Osteoblast (primary cell): ENCODE results near the gene GRID1. TPM values are rescaled to one million over a fixed set of nuclear protein-coding genes. Genes with fewer than 3 reads are reported as not detected.

Experiments used
- DNase-seq: peaks from one replicate; pipeline ENCODE4 v3.0.0; 2011; ENCODE audit warnings: low spot score, mixed read lengths; ENCODE audit not compliant: insufficient read length; ENCODE audit errors: missing footprints
- H2AFZ ChIP-seq: 2 replicates; pipeline ENCODE4 v1.6.0; 2011; ENCODE audit warnings: mild to moderate bottlenecking, low read length
- H3K27ac ChIP-seq: 2 replicates; pipeline ENCODE4 v1.5.1; 2011; ENCODE audit warnings: mild to moderate bottlenecking, low read depth, low read length, moderate library complexity
- H3K27me3 ChIP-seq: 2 replicates; pipeline ENCODE4 v1.6.0; 2012; ENCODE audit warnings: mild to moderate bottlenecking, control low read depth, inconsistent platforms, low read length, moderate library complexity; ENCODE audit not compliant: insufficient read depth
- H3K36me3 ChIP-seq: 2 replicates; pipeline ENCODE4 v1.5.1; 2011; ENCODE audit warnings: mild to moderate bottlenecking, low read length, control low read depth, moderate library complexity; ENCODE audit not compliant: insufficient read depth
- H3K4me1 ChIP-seq: 2 replicates; pipeline ENCODE4 v1.5.1; 2011; ENCODE audit warnings: mild to moderate bottlenecking, low read length, control low read depth, moderate library complexity; ENCODE audit not compliant: insufficient read depth
- H3K4me2 ChIP-seq: 2 replicates; pipeline ENCODE4 v1.6.0; 2011; ENCODE audit warnings: mild to moderate bottlenecking, low read length; ENCODE audit not compliant: insufficient read depth
- H3K4me3 ChIP-seq: fragments of 200-600 bp; sonication (generic); 3 replicates; pipeline ENCODE4 v1.5.1; 2012; ENCODE audit warnings: mild to moderate bottlenecking, low read length, inconsistent platforms; ENCODE audit not compliant: insufficient read depth
- H3K79me2 ChIP-seq: 2 replicates; pipeline ENCODE4 v1.6.0; 2012; ENCODE audit warnings: mild to moderate bottlenecking, low read length, control low read depth, inconsistent platforms; ENCODE audit not compliant: insufficient read depth
- H3K9me3 ChIP-seq: 2 replicates; pipeline ENCODE4 v1.5.1; 2011; ENCODE audit warnings: low read depth, low read length, control low read depth
- H4K20me1 ChIP-seq: 2 replicates; pipeline ENCODE4 v1.6.0; 2012; ENCODE audit warnings: mild to moderate bottlenecking, low read length, control low read depth; ENCODE audit not compliant: insufficient read depth
- total RNA-seq: library from RNA; depleted of rRNA; stranded (reverse); fragments of >200 nt; gene quantifications from 2 replicates; pipeline ENCODE4 v1.2.3, GENCODE V29; 2012
- TF ChIP-seq, protein P1 (sequence below): IDR thresholded peaks from 2 replicates; pipeline ENCODE4 v1.5.1; 2011; ENCODE audit warnings: mild to moderate bottlenecking, low read depth, low read length, moderate library complexity; ENCODE audit errors: extremely low read depth

GRID1 gene
- total RNA-seq, 1 donor, result not detected

DNA sequence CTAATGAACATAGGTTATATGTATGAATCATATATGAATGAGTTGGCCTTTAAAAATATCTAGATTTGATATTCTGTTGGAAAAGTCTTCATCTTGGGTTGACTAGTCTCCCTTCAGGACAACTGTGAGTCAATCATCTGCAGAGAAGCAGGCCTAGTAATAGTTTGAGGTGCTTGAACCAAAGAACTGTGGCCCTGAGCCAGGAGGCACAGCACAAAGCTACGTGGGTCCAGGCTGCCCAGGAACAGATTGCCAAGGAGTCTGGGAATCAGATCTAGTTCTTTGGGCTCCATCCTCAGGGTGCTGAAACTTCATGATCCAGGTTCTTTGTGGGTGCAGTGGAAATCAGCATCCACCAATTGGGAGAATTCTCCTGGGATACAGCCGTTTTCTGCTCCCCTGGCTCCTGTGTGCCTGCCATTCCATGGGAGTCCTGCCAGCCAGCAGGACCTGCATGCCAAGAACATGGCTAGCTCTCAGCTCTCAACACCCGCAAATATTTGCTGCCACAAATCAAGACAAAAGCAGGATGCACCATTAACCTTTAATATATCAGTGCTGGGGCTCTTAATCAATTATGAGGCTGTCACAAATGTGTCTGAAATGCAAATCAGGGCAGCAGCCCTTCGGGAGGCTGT, 709.0 kb downstream of the GRID1 start:
- Histone ChIP-seq H3K4me3 (no peak overlapping the region), H3K27me3 (no peaks in the 10 kb centered on the region), H3K36me3 (no peaks in the 10 kb centered on the region), H3K79me2 (no peaks in the 10 kb centered on the region), H3K9me3 (no peaks in the 10 kb centered on the region), H4K20me1 (no peaks in the 10 kb centered on the region), H2AFZ (no peak overlapping the region), H3K4me2 (no peak overlapping the region), H3K27ac (no peak overlapping the region), H3K4me1 (no peaks in the 10 kb centered on the region)
- TF ChIP-seq, protein P1, sequence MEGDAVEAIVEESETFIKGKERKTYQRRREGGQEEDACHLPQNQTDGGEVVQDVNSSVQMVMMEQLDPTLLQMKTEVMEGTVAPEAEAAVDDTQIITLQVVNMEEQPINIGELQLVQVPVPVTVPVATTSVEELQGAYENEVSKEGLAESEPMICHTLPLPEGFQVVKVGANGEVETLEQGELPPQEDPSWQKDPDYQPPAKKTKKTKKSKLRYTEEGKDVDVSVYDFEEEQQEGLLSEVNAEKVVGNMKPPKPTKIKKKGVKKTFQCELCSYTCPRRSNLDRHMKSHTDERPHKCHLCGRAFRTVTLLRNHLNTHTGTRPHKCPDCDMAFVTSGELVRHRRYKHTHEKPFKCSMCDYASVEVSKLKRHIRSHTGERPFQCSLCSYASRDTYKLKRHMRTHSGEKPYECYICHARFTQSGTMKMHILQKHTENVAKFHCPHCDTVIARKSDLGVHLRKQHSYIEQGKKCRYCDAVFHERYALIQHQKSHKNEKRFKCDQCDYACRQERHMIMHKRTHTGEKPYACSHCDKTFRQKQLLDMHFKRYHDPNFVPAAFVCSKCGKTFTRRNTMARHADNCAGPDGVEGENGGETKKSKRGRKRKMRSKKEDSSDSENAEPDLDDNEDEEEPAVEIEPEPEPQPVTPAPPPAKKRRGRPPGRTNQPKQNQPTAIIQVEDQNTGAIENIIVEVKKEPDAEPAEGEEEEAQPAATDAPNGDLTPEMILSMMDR, result no peak
- no peak for DNase-seq

DNA sequence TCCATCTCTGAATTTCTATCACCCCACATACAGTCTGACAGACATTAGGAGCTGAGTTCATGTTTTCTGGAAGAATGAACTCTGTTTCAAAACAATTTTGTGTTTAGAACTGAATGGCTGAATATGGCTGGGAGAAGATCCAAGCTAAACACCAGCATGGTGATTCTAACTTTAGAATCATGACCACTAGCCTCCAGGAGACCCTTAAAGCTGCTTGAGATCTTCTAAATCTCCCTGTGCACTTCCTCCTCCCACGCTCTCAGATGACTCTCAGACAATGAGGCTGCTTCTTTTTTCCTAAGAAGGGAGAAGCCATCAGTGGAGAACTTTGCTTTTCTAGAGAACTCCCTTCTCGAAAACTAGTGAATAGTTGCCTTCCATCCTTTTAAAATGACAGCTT, 711.2 kb downstream of the GRID1 start:
- Histone ChIP-seq H4K20me1 (no peaks in the 10 kb centered on the region), H3K79me2 (no peaks in the 10 kb centered on the region), H3K27me3 (no peaks in the 10 kb centered on the region), H3K27ac (no peak overlapping the region), H3K4me2 (no peak overlapping the region), H2AFZ (no peak overlapping the region), H3K4me3 (no peak overlapping the region), H3K4me1 (no peaks in the 10 kb centered on the region), H3K36me3 (no peaks in the 10 kb centered on the region), H3K9me3 (no peaks in the 10 kb centered on the region)
- no peak for DNase-seq
- TF ChIP-seq, protein P1, result no peak

DNA sequence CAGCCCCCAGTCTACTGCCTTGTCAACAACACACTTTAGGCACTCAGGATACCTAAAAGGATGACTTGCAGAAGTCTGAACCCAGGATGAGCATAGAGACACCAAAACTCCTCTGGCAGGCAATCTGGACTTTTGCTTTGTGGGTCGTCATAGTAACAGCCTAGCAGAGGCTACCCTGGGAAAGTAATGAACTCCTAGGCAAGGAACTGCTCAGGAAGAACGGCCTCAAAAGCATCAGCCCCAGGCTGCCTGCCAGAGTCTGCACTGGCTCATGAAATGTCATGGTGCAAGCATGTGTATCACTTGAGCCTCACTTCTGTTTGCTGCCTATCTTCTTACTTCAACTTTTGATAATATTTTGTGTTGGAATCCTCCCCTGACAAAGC, 715.1 kb downstream of the GRID1 start:
- Histone ChIP-seq H3K4me3 (no peak overlapping the region), H2AFZ (no peak overlapping the region), H3K27ac (no peak overlapping the region), H3K27me3 (no peaks in the 10 kb centered on the region), H4K20me1 (no peaks in the 10 kb centered on the region), H3K36me3 (no peaks in the 10 kb centered on the region), H3K9me3 (no peaks in the 10 kb centered on the region), H3K4me1 (no peaks in the 10 kb centered on the region), H3K79me2 (no peaks in the 10 kb centered on the region), H3K4me2 (no peak overlapping the region)
- no peak for DNase-seq
- TF ChIP-seq, protein P1, result no peak

DNA sequence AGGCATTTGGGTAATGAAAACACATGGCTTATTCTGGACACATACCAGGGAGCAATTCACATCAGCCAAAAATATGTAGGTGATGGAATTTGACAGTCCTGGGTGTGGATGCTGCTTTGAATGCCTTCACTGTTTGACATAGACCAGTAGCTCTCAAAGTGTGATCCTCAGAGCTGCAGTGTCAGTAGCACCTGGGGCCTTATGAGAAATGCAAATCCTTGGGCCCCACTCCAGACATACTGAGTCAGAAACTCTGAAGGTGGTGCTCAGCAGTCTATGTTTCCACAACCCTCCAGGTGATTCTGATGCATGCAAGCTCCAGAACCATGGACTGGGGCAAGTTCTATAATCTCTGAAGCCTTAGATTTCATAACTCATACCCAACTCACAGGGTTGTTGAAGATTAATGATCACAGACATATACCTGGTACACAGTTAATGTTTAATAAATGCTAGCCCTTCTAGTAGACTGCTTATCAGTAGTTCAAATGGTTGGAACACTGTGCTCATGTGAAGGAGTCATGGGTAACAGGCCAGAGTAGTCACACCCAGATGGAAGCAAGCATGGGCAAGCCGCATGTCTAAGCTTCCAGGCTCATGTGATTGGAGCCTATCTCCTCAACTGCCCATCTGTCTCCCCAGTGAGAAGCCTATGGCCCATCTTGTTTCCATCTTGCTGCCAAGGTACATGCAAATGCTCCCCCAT, 715.7 kb downstream of the GRID1 start:
- H3K4me1 ChIP-seq, result no peaks in the 10 kb centered on the region
- no peaks in the 10 kb centered on the region for H3K36me3 ChIP-seq
- H3K27me3 ChIP-seq, result no peaks in the 10 kb centered on the region
- no peaks in the 10 kb centered on the region for H3K79me2 ChIP-seq
- DNase-seq, result no peak
- H3K27ac ChIP-seq, result no peak overlapping the region
- no peaks in the 10 kb centered on the region for H4K20me1 ChIP-seq
- TF ChIP-seq, protein P1, result no peak
- H3K4me2 ChIP-seq, result no peak overlapping the region
- H3K4me3 ChIP-seq, result no peak overlapping the region
- H3K9me3 ChIP-seq, result no peaks in the 10 kb centered on the region
- H2AFZ ChIP-seq, result no peak overlapping the region
